ENCODE data around the gene ATP1A3.
A peak's percentile ranks its signal among the peaks of the same experiment; 100 is the strongest.

Gene ATP1A3

GRCh38 chr19:41936416-41936850, 57.6 kb downstream of the ATP1A3 start:
- TF ChIP-seq CTCF (IDR thresholded peaks at IDR 0.05), result no peak

- TF ChIP-seq CTCF (IDR thresholded peaks at IDR 0.05), result no peak
These were observed 58.1 kb downstream of the ATP1A3 start for GRCh38 chr19:41935760-41936415.

GRCh38 chr19:41934849-41935374, 59.1 kb downstream of the ATP1A3 start:
- TF ChIP-seq CTCF (IDR thresholded peaks at IDR 0.05), result peak; percentile 69

- TF ChIP-seq CTCF (IDR thresholded peaks at IDR 0.05), result no peak
These were observed 60.2 kb downstream of the ATP1A3 start for GRCh38 chr19:41933693-41934426.

- no peak for TF ChIP-seq CTCF (IDR thresholded peaks at IDR 0.05)
These were observed 61.2 kb downstream of the ATP1A3 start for GRCh38 chr19:41932720-41933332.

- no peak for TF ChIP-seq CTCF (IDR thresholded peaks at IDR 0.05)
These were observed 61.7 kb downstream of the ATP1A3 start for GRCh38 chr19:41932259-41932719.

GRCh38 chr19:41930926-41931592, 63.0 kb downstream of the ATP1A3 start:
- TF ChIP-seq CTCF (IDR thresholded peaks at IDR 0.05), result no peak
